ENCODE measurements around the gene FIBP. TPM values are rescaled to one million over a fixed set of nuclear protein-coding genes. Genes with fewer than 3 reads are reported as not detected.

The FIBP gene
- total RNA-seq, 1 donor from 2014 or later, result 110 TPM

GRCh38 chr11:65859812-65860277, 28.4 kb downstream of the FIBP start:
- no peaks in the 10 kb centered on the region for H3K9me3 ChIP-seq (ENCODE audit: control insufficient read depth in 3 of 3, low read length in 3 of 3)
- peaks cover 45 to 46% (median 45%) of the 10 kb centered on the region in 3 donors for H3K36me3 ChIP-seq (ENCODE audit: control insufficient read depth in 3 of 3, insufficient read depth in 3 of 3, low read length in 3 of 3)
- peak overlapping the region; percentile 95 for H3K27ac ChIP-seq (ENCODE audit: low read depth, low read length)
- peak overlapping the region; percentile 75 to 99 (median 84) for H3K4me3 ChIP-seq (ENCODE audit: low read length in 3 of 3)
- H3K27me3 ChIP-seq (ENCODE audit: control insufficient read depth in 3 of 3, insufficient read depth in 3 of 3, low read length in 3 of 3), result no peaks in the 10 kb centered on the region
- peak overlapping the region; percentile 88 to 99 (median 97) for H3K9ac ChIP-seq (ENCODE audit: low read depth in 1 of 3, low read length in 3 of 3)
- peaks cover 46 to 59% (median 50%) of the 10 kb centered on the region in 3 donors for H3K4me1 ChIP-seq (ENCODE audit: control insufficient read depth in 3 of 3, insufficient read depth in 3 of 3, low read length in 3 of 3)

- Histone ChIP-seq H3K27ac (ENCODE audit: low read depth, low read length) (peak overlapping the region; percentile 95), H3K9me3 (ENCODE audit: control insufficient read depth in 3 of 3, low read length in 3 of 3) (no peaks in the 10 kb centered on the region), H3K36me3 (ENCODE audit: control insufficient read depth in 3 of 3, insufficient read depth in 3 of 3, low read length in 3 of 3) (peaks cover 45 to 46% (median 45%) of the 10 kb centered on the region in 3 donors), H3K4me3 (ENCODE audit: low read length in 3 of 3) (peak overlapping the region; percentile 84 to 99 (median 84)), H3K27me3 (ENCODE audit: control insufficient read depth in 3 of 3, insufficient read depth in 3 of 3, low read length in 3 of 3) (no peaks in the 10 kb centered on the region), H3K9ac (ENCODE audit: low read depth in 1 of 3, low read length in 3 of 3) (peak overlapping the region; percentile 88 to 99 (median 97)), H3K4me1 (ENCODE audit: control insufficient read depth in 3 of 3, insufficient read depth in 3 of 3, low read length in 3 of 3) (peaks cover 46 to 61% (median 50%) of the 10 kb centered on the region in 3 donors)
These were observed 29.0 kb downstream of the FIBP start for GRCh38 chr11:65859095-65859811.

GRCh38 chr11:65858681-65859087, 29.6 kb downstream of the FIBP start:
- Histone ChIP-seq H3K27ac (ENCODE audit: low read depth, low read length) (peak overlapping the region; percentile 95), H3K27me3 (ENCODE audit: control insufficient read depth in 3 of 3, insufficient read depth in 3 of 3, low read length in 3 of 3) (no peaks in the 10 kb centered on the region), H3K9me3 (ENCODE audit: control insufficient read depth in 3 of 3, low read length in 3 of 3) (no peaks in the 10 kb centered on the region), H3K4me1 (ENCODE audit: control insufficient read depth in 3 of 3, insufficient read depth in 3 of 3, low read length in 3 of 3) (peaks cover 44 to 64% (median 51%) of the 10 kb centered on the region in 3 donors), H3K9ac (ENCODE audit: low read depth in 1 of 3, low read length in 3 of 3) (peak overlapping the region; percentile 88 to 99 (median 89)), H3K4me3 (ENCODE audit: low read length in 3 of 3) (peak overlapping the region; percentile 84 to 99 (median 84)), H3K36me3 (ENCODE audit: control insufficient read depth in 3 of 3, insufficient read depth in 3 of 3, low read length in 3 of 3) (peaks cover 45 to 46% (median 45%) of the 10 kb centered on the region in 3 donors)

GRCh38 chr11:65857853-65858680, 30.2 kb downstream of the FIBP start, which contains the start of gene CFL1:
CFL1 (minus strand) TSS chr11:65858180; CDS start chr11:65858099, 81 bp downstream.
- Histone ChIP-seq H3K9ac (ENCODE audit: low read depth in 1 of 3, low read length in 3 of 3) (peak within 1 kb of the TSS; percentile 88 to 99 (median 89)), H3K27ac (ENCODE audit: low read depth, low read length) (peak within 1 kb of the TSS; percentile 95), H3K4me1 (ENCODE audit: control insufficient read depth in 3 of 3, insufficient read depth in 3 of 3, low read length in 3 of 3) (peaks cover 44 to 64% (median 53%) of the 10 kb centered on the region in 3 donors), H3K9me3 (ENCODE audit: control insufficient read depth in 3 of 3, low read length in 3 of 3) (no peaks in the 10 kb centered on the region), H3K36me3 (ENCODE audit: control insufficient read depth in 3 of 3, insufficient read depth in 3 of 3, low read length in 3 of 3) (peaks cover 45 to 46% (median 46%) of the 10 kb centered on the region in 3 donors), H3K4me3 (ENCODE audit: low read length in 3 of 3) (peak within 1 kb of the TSS; percentile 93 to 99 (median 95)), H3K27me3 (ENCODE audit: control insufficient read depth in 3 of 3, insufficient read depth in 3 of 3, low read length in 3 of 3) (no peaks in the 10 kb centered on the region)

- peak overlapping the region; percentile 95 for H3K27ac ChIP-seq (ENCODE audit: low read depth, low read length)
- no peaks in the 10 kb centered on the region for H3K9me3 ChIP-seq (ENCODE audit: control insufficient read depth in 3 of 3, low read length in 3 of 3)
- H3K27me3 ChIP-seq (ENCODE audit: control insufficient read depth in 3 of 3, insufficient read depth in 3 of 3, low read length in 3 of 3), result no peaks in the 10 kb centered on the region
- peaks cover 44 to 60% (median 53%) of the 10 kb centered on the region in 3 donors for H3K4me1 ChIP-seq (ENCODE audit: control insufficient read depth in 3 of 3, insufficient read depth in 3 of 3, low read length in 3 of 3)
- peak overlapping the region; percentile 82 to 91 (median 84) for H3K9ac ChIP-seq (ENCODE audit: low read depth in 1 of 3, low read length in 3 of 3)
- peak overlapping the region; percentile 91 to 95 (median 93) for H3K4me3 ChIP-seq (ENCODE audit: low read length in 3 of 3)
- H3K36me3 ChIP-seq (ENCODE audit: control insufficient read depth in 3 of 3, insufficient read depth in 3 of 3, low read length in 3 of 3), result peaks cover 43 to 46% (median 46%) of the 10 kb centered on the region in 3 donors
These were observed 30.8 kb downstream of the FIBP start for GRCh38 chr11:65857500-65857852.

GRCh38 chr11:65856689-65857499, 31.4 kb downstream of the FIBP start:
- Histone ChIP-seq H3K9ac (ENCODE audit: low read depth in 1 of 3, low read length in 3 of 3) (peak overlapping the region; percentile 82 to 91 (median 84)), H3K9me3 (ENCODE audit: control insufficient read depth in 3 of 3, low read length in 3 of 3) (no peaks in the 10 kb centered on the region), H3K27ac (ENCODE audit: low read depth, low read length) (peak overlapping the region; percentile 95), H3K4me1 (ENCODE audit: control insufficient read depth in 3 of 3, insufficient read depth in 3 of 3, low read length in 3 of 3) (peaks cover 39 to 54% (median 50%) of the 10 kb centered on the region in 3 donors), H3K4me3 (ENCODE audit: low read length in 3 of 3) (peak overlapping the region; percentile 91 to 95 (median 93)), H3K27me3 (ENCODE audit: control insufficient read depth in 3 of 3, insufficient read depth in 3 of 3, low read length in 3 of 3) (no peaks in the 10 kb centered on the region), H3K36me3 (ENCODE audit: control insufficient read depth in 3 of 3, insufficient read depth in 3 of 3, low read length in 3 of 3) (peaks cover 43 to 46% (median 46%) of the 10 kb centered on the region in 3 donors)

GRCh38 chr11:65855927-65856363, 32.3 kb downstream of the FIBP start:
- Histone ChIP-seq H3K27me3 (ENCODE audit: control insufficient read depth in 3 of 3, insufficient read depth in 3 of 3, low read length in 3 of 3) (no peaks in the 10 kb centered on the region), H3K9ac (ENCODE audit: low read depth in 1 of 3, low read length in 3 of 3) (peak overlapping the region; percentile 82 to 91 (median 84)), H3K9me3 (ENCODE audit: control insufficient read depth in 3 of 3, low read length in 3 of 3) (peaks cover 0 to 5% (median 0%) of the 10 kb centered on the region in 3 donors), H3K27ac (ENCODE audit: low read depth, low read length) (no peak overlapping the region), H3K36me3 (ENCODE audit: control insufficient read depth in 3 of 3, insufficient read depth in 3 of 3, low read length in 3 of 3) (peaks cover 46 to 52% (median 50%) of the 10 kb centered on the region in 3 donors), H3K4me1 (ENCODE audit: control insufficient read depth in 3 of 3, insufficient read depth in 3 of 3, low read length in 3 of 3) (peaks cover 29 to 44% (median 40%) of the 10 kb centered on the region in 3 donors), H3K4me3 (ENCODE audit: low read length in 3 of 3) (peak overlapping the region; percentile 41 to 95 (median 93))

- Histone ChIP-seq H3K9ac (ENCODE audit: low read depth in 1 of 3, low read length in 3 of 3) (peak overlapping the region in 1 of 3 donors; percentile 25), H3K4me3 (ENCODE audit: low read length in 3 of 3) (no peak overlapping the region), H3K36me3 (ENCODE audit: control insufficient read depth in 3 of 3, insufficient read depth in 3 of 3, low read length in 3 of 3) (peaks cover 47 to 55% (median 52%) of the 10 kb centered on the region in 3 donors), H3K27ac (ENCODE audit: low read depth, low read length) (no peak overlapping the region), H3K4me1 (ENCODE audit: control insufficient read depth in 3 of 3, insufficient read depth in 3 of 3, low read length in 3 of 3) (peaks cover 27 to 41% (median 37%) of the 10 kb centered on the region in 3 donors), H3K27me3 (ENCODE audit: control insufficient read depth in 3 of 3, insufficient read depth in 3 of 3, low read length in 3 of 3) (no peaks in the 10 kb centered on the region), H3K9me3 (ENCODE audit: control insufficient read depth in 3 of 3, low read length in 3 of 3) (peaks cover 0 to 5% (median 0%) of the 10 kb centered on the region in 3 donors)
These were observed 33.1 kb downstream of the FIBP start for GRCh38 chr11:65854852-65855837.

Data from skeletal muscle tissue (tissue), 4 donors.